Heart left ventricle (tissue), 16 donors: ENCODE measurements around the gene CPM. TPM values are rescaled to one million over a fixed set of nuclear protein-coding genes. Genes with fewer than 3 reads are reported as not detected.

ENCODE experiments used
- ATAC-seq, 4 donors: fragments of 200-7000 bp; cut with Tn5 transposase; one replicate each; pipeline ENCODE4 v1.9.1; 2020 to 2022; ENCODE audit warnings: moderate library complexity in 4 of 4, mild to moderate bottlenecking in 3 of 4, moderate number of reproducible peaks in 1 of 4
- DNase-seq, 5 donors: peaks; one replicate each; pipeline ENCODE4 v3.0.0-alpha.2; 2020
- H3K27ac ChIP-seq, 12 donors: fragments of 200-600 bp; sonication (generic) in 4 of 12; one replicate each; pipeline versions ENCODE4 v1.5.0 to v1.8.0; 2016 to 2022; ENCODE audit warnings: mild to moderate bottlenecking in 2 of 12
- H3K27me3 ChIP-seq, 9 donors: fragments of 200-600 bp; sonication (generic) in 2 of 9; one replicate each; pipeline versions ENCODE4 v1.5.1 to v1.8.0; 2016 to 2022; ENCODE audit warnings: mild to moderate bottlenecking in 3 of 9
- H3K36me3 ChIP-seq, 9 donors: fragments of 200-600 bp; sonication (generic) in 2 of 9; one replicate each; pipeline versions ENCODE4 v1.5.0 to v1.8.0; 2018 to 2022; ENCODE audit warnings: mild to moderate bottlenecking in 2 of 9
- H3K4me1 ChIP-seq, 12 donors: fragments of 200-600 bp; sonication (generic) in 4 of 12; one replicate each; pipeline versions ENCODE4 v1.5.0 to v1.8.0; 2016 to 2022; ENCODE audit warnings: mild to moderate bottlenecking in 3 of 12
- H3K4me3 ChIP-seq, 12 donors: fragments of 200-600 bp; sonication (generic) in 4 of 12; one replicate each; pipeline versions ENCODE4 v1.5.0 to v1.8.0; 2017 to 2022; ENCODE audit warnings: mild to moderate bottlenecking in 9 of 12, moderate library complexity in 4 of 12
- H3K9me3 ChIP-seq, 12 donors: fragments of 200-600 bp; sonication (generic) in 4 of 12; one replicate each; pipeline versions ENCODE4 v1.5.0 to v1.8.0; 2016 to 2022; ENCODE audit warnings: mild to moderate bottlenecking in 1 of 12
- CTCF ChIP-seq, 12 donors: fragments of 200-600 bp; sonication (generic) in 4 of 12; IDR thresholded peaks; one replicate each; pipeline versions ENCODE4 v1.5.0 to v1.8.0; 2018 to 2022; ENCODE audit warnings: antibody characterized with exemption in 12 of 12, mild to moderate bottlenecking in 5 of 12
- POLR2A ChIP-seq, 2 donors: fragments of 450-650 bp; IDR thresholded peaks; one replicate each; pipeline ENCODE4 v1.6.1; 2017; ENCODE audit warnings: antibody characterized with exemption in 2 of 2, mild to moderate bottlenecking in 2 of 2, moderate library complexity in 2 of 2
- WGBS, 4 donors: extraction: QIAGEN DNeasy Blood & Tissue Kit in 2 of 4; methylation state at CpG; one replicate each; pipeline versions ENCODE4 v1.1.5 to v1.1.7; 2013 to 2018; 5-methylcytosine and 5-hydroxymethylcytosine counted together
- intact Hi-C, 10 donors: fragments of 100-400 bp; cut with DNase I; formaldehyde crosslinking; loops; one replicate each; pipeline versions ENCODE4 v1.11.1 to v1.14.2; 2022
- polyA plus RNA-seq, 2 donors: library from polyadenylated mRNA; stranded (reverse); fragments of 200-250 nt; gene quantifications; one replicate each; pipeline ENCODE4 v1.2.3, GENCODE V29; 2013
- total RNA-seq, 9 donors: library from RNA; depleted of rRNA in 2 of 9; stranded (reverse); fragments of >200 nt in 2 of 9; fragmentation: NEBNext Ultra II Directional in 3 of 9; extraction: Animal tissue kit (Norgen Biotek cat#: 25700) in 3 of 9; gene quantifications; one replicate each; pipeline versions ENCODE4 v1.1.0 to v1.2.4, GENCODE V29; 2016 to 2023
- donor health status: ischemic (EF 13 %, LVEDD 7.1; RV severe dilation, severe dysfunction).
- donor health status: healthy with polysubstance abuse.
- donor health status: DM: no; HTN: yes; CAD: no.
- donor health status: DM: no; HTN: no; CAD: no.
- donor health status: ischemic (EF 25% LVEDD 6.9; RV normal size, moderate dysfunction).
- donor health status: ischemic (EF 25% LVEDD 5.7; RV mildly dilated, moderate dysfunction).
- donor health status: healthy.
- donor health status: DM: yes; HTN: yes; CAD: no.
- donor health status: ischemic (EF 35%, LVEDD 5.7; RV mildly dilated, moderate dysfunction).
- donor health status: nonischemic (EF 11% LVEDD 7.7; RV severe dilation, severe dysfunction).
- donor health status: DM: yes; HTN: yes; CAD: no.
- donor health status: PGD.
- donor health status: ischemic (EF 29% LVEDD 5.4; RV normal size, mild dysfunction).
- donor health status: nonischemic (EF 23%, LVEDD 6.1; RV moderate dilation, normal function).

The CPM gene
- total and polyA plus RNA-seq, 11 donors = 2.0 to 25.4 (median 8.8) TPM

DNA sequence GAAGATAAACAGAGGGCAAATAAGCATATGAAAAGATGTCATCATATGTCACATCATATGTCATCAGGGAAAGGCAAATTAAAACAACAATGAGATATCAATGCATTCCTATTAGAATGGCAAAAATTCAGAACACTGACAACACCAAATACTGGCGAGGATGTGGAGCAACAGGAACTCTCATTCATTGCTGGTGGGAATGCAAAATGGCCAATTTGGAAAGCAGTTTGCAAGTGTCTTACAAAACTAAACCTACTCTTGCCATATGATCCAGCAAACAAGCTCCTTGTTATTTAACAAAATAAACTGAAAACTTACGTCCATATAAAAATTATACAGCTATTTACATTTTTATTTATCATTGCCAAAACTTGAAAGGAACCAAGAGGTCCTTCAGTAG, 32.7 kb downstream of the CPM start:
- Histone ChIP-seq H3K9me3 (no peaks in the 10 kb centered on the region), H3K27ac (no peak overlapping the region), H3K4me3 (no peak overlapping the region), H3K36me3 (no peaks in the 10 kb centered on the region), H3K4me1 (peaks cover 0 to 9% (median 0%) of the 10 kb centered on the region in 12 donors), H3K27me3 (no peaks in the 10 kb centered on the region)
- no peak for TF ChIP-seq POLR2A (IDR thresholded peaks at IDR 0.05)
- no peak for TF ChIP-seq CTCF (IDR thresholded peaks at IDR 0.05)
- ATAC-seq (no peak), DNase-seq (no peak)
- intact Hi-C loops = no loop called here
- WGBS, 4 donors = 41 to 64% (median 45%) methylated on average over 2 of the region's 2 CpGs

DNA sequence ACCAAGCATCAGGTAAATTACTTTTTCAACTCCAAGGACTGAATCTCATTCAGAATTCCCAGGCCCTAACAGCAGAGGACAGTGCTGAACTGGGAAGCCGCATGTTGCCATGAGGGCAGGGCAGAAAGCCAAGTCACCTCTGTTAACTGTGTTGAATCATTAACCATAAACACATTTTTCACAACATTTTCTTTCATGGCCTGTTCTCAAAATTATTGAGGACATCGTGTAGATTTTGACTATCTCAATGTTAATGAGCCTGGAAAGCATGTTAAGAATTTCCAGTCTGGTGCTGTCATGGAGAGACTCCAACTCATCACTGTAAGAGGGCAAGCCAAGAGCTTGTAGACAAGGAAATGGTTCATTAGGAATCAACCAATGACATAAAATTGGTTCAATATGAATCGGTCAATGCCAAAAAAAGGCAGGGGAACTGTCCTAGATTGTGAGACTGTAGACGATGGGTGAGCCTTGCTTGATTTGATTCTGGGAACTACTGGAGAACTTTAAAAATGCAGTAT, 33.7 kb downstream of the CPM start:
- Histone ChIP-seq H3K27me3 (no peaks in the 10 kb centered on the region), H3K27ac (no peak overlapping the region), H3K9me3 (no peaks in the 10 kb centered on the region), H3K4me1 (peaks cover 0 to 9% (median 0%) of the 10 kb centered on the region in 12 donors), H3K36me3 (no peaks in the 10 kb centered on the region), H3K4me3 (no peak overlapping the region)
- TF ChIP-seq CTCF (IDR thresholded peaks at IDR 0.05) = peak in 3 of 12 donors; percentile 6 to 36 (median 16)
- TF ChIP-seq POLR2A (IDR thresholded peaks at IDR 0.05) = no peak
- ATAC-seq (no peak), DNase-seq (peak in 1 of 5 donors; percentile 19)
- 55 to 66% (median 56%) methylated on average over 4 of the region's 4 CpGs for WGBS, 4 donors
- intact Hi-C loops = no loop called here

DNA sequence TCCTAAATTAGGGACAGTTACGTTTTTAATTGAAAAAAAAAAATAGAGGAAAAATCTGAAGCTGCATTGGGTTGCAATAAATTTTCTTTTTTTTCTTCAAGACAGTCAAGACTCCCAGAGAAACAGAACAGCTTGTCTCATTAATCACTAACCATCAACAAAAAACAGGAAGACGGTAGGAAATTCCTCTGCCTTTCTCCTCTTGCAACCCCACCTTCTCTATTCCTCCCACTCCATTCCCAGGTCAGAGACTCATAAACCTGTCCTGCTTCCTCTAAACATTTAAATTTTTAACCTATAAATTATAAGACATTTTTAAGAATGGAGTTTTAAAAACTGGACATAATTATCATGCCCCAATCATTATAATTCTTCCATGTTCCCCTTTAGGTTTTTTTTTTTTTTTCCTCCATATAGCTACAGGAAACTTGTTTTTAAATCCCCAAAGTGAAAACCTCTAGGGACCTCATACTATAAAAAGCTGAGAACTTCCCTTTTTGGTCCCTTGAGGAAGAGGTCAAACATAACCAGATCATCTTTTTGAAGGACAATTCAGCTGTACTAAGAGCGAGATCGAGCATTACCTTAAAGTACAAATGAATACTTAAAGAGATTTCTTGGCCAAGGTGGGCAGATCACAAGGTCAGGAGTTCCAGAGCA, 36.0 kb downstream of the CPM start:
- H3K4me3 ChIP-seq = no peak overlapping the region
- H3K4me1 ChIP-seq = peaks cover 0 to 9% (median 0%) of the 10 kb centered on the region in 12 donors
- no peak for TF ChIP-seq POLR2A (IDR thresholded peaks at IDR 0.05)
- TF ChIP-seq CTCF (IDR thresholded peaks at IDR 0.05) = no peak
- no peaks in the 10 kb centered on the region for H3K9me3 ChIP-seq
- DNase-seq = no peak
- H3K27ac ChIP-seq = peak overlapping the region in 9 of 12 donors; percentile 2 to 57 (median 28)
- H3K36me3 ChIP-seq = no peaks in the 10 kb centered on the region
- H3K27me3 ChIP-seq = no peaks in the 10 kb centered on the region
- intact Hi-C loops = no loop called here
- ATAC-seq = peak in 2 of 4 donors; percentile 43 to 44
- 42 to 52% (median 48%) methylated on average over 4 of the region's 4 CpGs for WGBS, 4 donors

DNA sequence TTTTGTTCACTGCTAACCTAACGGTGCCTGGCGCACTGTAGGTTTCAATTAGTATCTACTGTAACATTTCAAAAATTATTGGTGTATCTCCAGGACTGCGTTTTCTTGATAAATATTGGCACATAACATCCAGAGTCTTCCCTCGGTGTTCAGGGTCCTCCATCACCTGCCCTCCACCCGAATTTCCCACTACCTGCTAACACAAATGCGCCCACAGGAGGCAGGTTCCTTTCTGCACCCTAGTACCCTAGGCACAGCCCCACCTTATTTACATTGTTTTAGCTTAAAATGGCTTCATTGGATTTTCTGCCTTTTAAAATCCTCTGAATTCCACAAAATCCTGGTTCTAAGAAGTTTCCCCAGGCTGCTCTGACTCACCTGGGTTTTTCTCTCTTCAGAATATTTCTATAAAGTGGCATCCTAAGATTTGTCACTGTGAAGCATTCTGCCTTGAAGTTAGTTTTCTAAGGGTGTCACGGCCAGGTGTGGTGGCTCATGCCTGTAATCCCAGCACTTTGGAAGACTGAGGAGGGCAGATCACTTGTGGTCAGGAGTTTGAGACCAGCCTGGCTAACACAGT, 38.6 kb downstream of the CPM start:
- H3K4me1 ChIP-seq = peaks cover 0 to 9% (median 0%) of the 10 kb centered on the region in 12 donors
- no peaks in the 10 kb centered on the region for H3K36me3 ChIP-seq
- no peak overlapping the region for H3K4me3 ChIP-seq
- DNase-seq (no peak), ATAC-seq (no peak)
- H3K27ac ChIP-seq = no peak overlapping the region
- intact Hi-C loops = no loop called here
- no peaks in the 10 kb centered on the region for H3K9me3 ChIP-seq
- WGBS, 4 donors = 91 to 95% (median 94%) methylated on average over 7 of the region's 7 CpGs
- no peaks in the 10 kb centered on the region for H3K27me3 ChIP-seq
- no peak for TF ChIP-seq POLR2A (IDR thresholded peaks at IDR 0.05)
- no peak for TF ChIP-seq CTCF (IDR thresholded peaks at IDR 0.05)
